Measurements from ENCODE around the gene SLC39A11. TPM values are rescaled to one million over a fixed set of nuclear protein-coding genes. Genes with fewer than 3 reads are reported as not detected.

The SLC39A11 gene, protein sequence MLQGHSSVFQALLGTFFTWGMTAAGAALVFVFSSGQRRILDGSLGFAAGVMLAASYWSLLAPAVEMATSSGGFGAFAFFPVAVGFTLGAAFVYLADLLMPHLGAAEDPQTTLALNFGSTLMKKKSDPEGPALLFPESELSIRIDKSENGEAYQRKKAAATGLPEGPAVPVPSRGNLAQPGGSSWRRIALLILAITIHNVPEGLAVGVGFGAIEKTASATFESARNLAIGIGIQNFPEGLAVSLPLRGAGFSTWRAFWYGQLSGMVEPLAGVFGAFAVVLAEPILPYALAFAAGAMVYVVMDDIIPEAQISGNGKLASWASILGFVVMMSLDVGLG
- 19.0 and 24.0 TPM in 2 replicates for total RNA-seq (2014; rRNA removed; shearing (Covaris generic))

DNA sequence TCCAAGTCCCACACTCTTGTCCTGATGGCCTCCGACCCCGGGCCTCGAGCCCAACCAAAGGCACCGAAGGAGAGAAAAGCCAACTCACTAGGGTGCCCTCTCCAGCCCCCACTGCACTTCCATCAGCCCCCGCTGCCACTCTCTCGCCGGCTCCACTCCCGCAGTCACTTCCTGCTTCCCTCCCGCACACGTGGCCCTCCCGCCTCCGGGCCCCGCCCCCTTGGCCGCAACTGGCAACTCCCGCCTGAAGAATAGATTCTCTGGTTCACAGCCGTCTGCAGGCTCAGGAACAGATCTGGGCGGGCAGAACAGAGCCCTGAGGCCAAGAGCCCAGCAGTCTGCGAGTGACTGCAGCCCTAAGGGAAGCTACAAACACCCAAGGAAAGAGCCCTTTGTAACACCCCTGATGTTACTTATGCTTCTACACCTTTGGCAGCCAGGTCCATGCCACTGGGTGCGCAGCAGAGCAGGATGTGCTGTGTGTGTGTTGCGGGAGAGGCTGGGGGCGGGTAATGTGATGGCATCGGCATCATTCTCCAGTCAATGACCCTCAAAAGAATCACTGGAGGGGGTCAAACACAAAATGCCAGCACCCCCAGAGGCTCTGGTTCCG is at the start of gene SLC39A11:
SLC39A11 (minus strand) TSS at position 166 of the 613 bp plus-strand sequence. CDS start 3,924 bp downstream, outside the sequence.

Small RNA genes within 50 kb of the gene (small RNA-seq; reads per million reads assigned to genes)
- not detected for gene RF00422

Other genes starting within 250 kb of the SLC39A11 start
- gene SSTR2, start 72.3 kb upstream of the SLC39A11 start, total RNA-seq (2014; rRNA removed; shearing (Covaris generic)): not detected in 2 replicates
- 18.6 and 21.5 TPM in 2 replicates for gene COG1, start 100.4 kb upstream of the SLC39A11 start, total RNA-seq (2014; rRNA removed; shearing (Covaris generic))
- gene CPSF4L, start 169.2 kb upstream of the SLC39A11 start, total RNA-seq (2014; rRNA removed; shearing (Covaris generic)): 0.30 TPM in 1 of 2 replicates, not detected in the other
- 38.9 and 43.6 TPM in 2 replicates for gene CDC42EP4, start 219.3 kb upstream of the SLC39A11 start, total RNA-seq (2014; rRNA removed; shearing (Covaris generic))